EH (cell line): ENCODE data around the gene TMPRSS4.

Experiments
- DNase-seq: peaks from one replicate; pipeline ENCODE4 v3.0.0-alpha.2; 2015; ENCODE audit warnings: low read depth

TMPRSS4 gene

DNA sequence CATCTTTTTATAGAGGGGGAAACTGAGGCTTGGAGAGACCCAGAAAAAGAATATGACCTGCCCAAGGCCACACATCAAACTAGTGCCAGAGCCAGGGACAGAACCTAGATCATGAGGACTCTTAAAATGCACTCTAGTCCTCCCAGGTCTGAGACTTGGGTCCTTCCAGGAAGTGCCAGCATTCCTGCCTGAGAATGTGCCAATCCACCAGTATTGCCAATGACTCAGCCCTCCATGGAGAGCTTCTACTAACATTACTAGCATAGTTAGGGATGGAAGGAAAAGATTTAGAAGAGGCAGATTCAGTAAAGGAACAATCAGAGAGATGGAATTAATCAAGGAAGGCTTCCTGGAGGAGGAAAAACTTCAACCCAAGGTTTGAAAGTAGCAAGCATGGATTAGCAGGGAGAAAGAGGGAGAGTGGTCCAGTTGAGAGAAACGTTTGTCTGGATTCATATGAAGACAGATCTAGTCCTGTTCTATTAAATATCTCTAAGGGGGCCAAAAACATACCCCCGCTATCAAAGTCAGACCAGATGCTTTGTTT lies 30.0 kb downstream of the TMPRSS4 start:
- DNase-seq = peak; percentile 32

DNA sequence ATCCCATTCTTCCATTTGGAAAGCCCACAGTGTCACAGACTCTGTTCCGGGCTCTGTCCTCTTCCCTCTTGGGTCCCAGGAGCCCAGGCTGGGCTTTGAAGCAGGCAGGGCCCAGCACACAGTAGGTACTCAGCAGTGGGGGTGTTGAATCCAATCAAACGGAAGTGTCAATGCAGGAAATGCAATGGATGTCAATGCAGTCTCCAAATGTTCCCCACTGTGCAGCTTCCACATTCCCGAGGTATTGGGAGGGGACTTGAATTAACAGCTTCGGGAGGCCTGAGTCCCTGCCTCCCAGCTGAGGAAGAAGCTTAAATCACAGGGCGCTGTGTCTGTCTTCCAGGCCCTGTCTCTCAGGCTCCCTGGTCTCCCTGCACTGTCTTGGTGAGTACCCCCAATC lies 31.6 kb downstream of the TMPRSS4 start:
- DNase-seq = no peak

DNA sequence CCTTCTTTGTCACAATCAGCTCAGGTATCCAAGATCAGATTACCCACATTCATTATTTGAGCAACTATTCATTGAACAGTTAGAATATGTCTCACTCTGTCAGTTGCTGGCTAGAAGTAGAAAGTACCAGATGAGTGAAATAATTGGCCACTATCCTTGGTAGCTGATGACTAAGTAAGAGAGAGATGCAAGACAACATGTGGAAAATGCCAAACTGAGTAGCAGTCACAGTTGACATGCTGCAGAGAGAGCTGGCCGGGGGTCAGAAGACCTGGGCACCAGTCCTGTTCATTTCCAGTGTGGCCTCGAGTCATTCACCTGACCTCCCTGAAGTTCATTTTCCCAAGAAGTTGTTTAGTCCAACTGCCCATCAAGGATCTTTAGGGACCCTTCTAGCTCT lies 32.4 kb downstream of the TMPRSS4 start:
- DNase-seq = peak; percentile 24

DNA sequence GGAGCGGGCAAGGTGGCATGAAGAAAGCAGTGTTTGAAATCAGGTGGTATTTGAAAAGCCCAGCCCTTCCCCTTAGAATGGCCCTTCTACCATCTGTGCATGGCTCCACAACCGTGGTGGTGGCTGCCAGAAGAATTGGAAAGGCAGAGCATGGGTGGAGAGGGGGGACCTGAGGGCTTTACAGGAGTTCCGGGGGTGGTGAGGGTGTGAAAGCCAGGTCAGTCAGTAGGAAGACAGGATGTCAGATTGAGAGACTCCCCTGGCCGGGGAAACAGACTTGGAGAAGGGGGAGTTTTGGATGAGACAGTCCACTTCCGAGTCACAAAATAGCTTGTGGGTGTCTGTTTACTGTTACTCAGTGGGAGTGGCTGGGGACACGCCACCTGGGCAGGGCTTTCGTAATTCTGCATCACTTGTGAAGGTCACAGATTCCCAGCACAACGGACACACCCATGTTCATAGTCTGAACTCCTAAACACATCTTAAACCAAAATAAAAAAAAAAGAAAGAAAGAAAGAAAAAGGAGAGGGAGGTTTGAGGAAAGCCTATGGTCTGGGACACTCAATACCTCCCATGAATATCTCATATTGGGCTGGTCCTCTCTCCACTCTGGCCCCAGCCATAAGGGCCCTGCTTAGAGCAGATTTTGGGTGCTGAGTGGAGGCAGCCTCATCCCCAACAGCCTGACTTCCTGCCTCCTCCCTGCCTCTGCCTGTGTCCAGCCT lies 34.3 kb downstream of the TMPRSS4 start:
- DNase-seq = no peak

DNA sequence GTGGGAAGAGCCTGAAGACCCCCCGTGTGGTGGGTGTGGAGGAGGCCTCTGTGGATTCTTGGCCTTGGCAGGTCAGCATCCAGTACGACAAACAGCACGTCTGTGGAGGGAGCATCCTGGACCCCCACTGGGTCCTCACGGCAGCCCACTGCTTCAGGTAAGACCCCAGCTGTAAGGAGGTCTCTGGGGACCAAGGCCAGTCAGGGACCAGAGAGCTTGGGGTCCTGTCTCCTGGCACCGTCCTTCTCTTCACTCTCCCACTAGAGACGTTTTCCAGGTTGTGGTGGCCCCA lies 34.8 kb downstream of the TMPRSS4 start:
- DNase-seq = no peak

DNA sequence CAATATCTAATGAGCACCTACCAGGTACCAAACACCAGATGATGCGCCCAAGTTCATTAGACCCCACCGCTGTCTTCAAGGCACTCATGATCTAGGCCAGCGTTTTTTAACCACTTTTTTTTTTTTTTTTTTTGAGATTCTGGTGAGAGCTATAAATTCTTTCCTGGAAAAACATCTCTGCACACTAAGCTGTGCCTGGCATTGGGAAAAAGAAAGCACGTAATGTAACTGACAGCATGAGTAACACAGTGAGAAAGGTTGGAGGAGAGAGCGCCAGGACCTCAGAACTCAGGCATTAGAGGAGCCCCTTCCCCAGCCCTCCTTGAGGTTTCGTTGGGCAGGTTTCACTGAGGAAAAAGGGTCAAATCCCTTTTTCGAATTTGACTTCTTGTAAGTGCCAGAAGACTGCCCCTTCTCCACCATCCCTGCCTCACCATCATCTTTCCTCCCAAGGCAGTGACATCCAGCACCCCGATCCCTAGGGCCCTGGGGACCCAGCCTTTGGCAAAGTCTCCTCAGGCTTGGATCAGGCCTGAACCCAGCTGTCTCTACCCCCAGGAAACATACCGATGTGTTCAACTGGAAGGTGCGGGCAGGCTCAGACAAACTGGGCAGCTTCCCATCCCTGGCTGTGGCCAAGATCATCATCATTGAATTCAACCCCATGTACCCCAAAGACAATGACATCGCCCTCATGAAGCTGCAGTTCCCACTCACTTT lies 36.0 kb downstream of the TMPRSS4 start:
- no peak for DNase-seq

DNA sequence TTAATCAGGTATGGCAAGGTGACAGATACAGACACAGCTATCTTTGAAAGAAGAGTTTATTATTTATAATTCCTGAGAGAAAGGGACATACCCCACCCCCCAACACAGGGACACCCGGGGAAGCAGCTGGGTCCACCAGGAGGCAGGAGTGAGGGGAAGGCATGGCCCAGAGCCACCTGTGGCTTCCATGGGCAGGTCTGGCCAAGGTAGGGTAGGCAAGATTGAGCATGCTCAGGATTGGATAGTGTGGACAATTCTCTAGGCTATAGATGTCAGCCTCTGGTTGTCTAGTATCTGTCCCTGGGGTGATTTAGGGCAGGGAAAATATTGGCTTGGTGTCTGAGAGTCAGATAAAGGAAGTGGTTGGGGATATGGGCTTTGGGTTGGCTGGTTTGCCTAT lies 37.4 kb downstream of the TMPRSS4 start:
- no peak for DNase-seq

DNA sequence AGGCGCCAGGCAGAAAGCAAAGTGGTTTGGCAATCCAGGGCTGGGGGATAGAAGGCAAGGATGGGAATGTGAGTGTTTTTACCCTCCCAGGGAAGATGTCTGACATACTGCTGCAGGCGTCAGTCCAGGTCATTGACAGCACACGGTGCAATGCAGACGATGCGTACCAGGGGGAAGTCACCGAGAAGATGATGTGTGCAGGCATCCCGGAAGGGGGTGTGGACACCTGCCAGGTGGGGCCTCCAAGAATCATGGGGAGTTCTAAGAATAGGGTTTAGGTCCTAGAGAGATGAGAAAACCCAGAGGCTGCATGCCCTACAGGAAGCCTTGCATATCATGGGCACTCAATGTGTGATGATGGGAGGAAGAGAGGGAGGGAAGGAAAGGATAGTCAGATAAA lies 38.2 kb downstream of the TMPRSS4 start:
- DNase-seq = no peak

DNA sequence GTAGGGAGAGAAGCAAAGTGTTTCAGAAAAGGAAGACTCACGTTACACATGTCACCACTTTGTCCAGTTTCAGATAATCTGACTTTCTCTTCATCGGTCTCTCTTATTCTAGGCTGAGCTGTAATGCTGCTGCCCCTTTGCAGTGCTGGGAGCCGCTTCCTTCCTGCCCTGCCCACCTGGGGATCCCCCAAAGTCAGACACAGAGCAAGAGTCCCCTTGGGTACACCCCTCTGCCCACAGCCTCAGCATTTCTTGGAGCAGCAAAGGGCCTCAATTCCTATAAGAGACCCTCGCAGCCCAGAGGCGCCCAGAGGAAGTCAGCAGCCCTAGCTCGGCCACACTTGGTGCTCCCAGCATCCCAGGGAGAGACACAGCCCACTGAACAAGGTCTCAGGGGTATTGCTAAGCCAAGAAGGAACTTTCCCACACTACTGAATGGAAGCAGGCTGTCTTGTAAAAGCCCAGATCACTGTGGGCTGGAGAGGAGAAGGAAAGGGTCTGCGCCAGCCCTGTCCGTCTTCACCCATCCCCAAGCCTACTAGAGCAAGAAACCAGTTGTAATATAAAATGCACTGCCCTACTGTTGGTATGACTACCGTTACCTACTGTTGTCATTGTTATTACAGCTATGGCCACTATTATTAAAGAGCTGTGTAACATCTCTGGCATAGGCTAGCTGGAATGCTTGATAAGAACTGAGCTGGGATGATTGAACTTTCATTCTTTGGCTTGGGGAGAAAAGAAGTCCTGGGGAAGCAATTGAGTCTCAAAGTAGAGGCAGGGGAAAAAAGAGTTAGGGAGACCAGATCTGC lies 41.1 kb downstream of the TMPRSS4 start:
- no peak for DNase-seq

DNA sequence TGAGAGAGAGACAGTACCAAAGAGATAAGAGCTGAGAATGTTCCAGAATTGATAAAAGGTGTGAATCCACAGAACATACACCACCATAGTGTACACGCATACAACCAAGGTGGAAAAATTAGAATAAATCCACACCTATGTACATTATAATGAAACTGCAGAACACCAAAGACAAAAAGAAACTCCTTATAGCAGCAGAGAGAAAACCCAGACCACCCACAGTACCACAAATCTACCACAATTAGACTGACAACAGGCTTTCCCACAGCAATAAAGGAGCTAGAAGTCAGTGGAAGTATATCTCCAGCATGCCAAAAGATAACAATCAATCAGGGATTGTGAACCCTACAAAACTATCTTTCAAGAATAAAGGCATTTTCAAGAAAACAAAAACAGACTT lies 43.9 kb downstream of the TMPRSS4 start:
- DNase-seq = no peak

DNA sequence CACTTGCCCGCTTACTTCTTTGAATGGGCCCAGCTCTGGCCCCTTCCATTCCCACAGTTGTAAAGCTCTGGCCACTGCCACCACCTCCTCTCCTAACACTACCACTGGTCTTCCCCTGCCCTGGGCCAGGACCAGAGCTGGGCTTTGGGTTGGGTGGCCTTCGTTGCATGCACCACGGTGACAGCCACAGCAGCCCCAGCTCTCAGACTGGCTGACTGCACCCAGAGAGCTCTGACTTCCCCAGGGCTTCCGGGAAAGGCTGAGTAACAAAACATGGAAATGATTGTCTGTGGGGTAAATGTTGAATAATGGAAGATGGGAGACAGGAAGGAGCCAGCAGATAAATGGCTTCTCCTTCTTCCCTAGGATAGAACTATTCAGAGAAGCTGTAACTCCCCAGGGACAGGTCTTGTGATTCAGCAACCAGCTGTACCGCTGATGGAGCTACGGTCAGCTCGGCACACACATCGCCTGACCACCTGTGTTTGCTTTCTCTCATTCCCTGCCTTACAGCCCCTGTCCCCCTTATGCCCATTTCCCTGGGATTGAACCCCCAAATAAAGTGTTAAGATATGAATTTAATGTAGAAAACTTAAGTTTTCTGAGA lies 48.2 kb downstream of the TMPRSS4 start:
- DNase-seq = no peak

DNA sequence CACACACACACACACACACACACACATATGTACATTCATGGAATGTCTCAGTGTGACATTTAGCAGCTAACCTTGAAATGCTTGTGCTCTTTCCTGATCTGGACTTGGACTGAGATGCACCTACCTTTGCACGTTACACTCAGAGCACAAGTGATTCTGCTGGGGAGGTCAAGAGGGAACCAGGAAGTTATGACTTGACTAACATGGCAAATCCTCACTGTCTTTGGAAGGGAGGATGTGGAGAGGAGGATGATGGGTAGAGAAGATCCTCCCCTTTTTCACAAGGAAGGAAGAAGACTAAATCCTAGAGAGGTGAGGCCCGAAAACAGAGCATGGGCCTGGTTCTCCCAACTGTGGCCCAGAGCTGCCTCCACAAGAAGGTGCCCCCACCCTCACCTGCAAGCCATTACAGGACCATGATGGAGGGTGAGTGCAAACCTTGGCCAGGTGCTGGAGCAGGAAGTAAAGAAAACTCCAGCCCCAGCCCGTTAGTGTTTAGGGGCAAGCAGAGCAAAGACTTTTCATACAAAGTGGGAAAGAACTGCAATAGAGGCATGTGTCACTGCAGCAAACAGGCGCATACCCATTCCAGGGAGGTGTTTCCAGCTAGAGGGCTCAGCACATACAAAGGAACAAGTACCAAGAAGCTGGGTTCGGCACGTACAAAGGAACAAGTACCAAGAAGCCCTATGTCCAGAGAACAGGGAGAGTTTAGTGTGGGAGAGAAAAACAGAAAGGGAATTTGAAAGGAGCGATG lies 49.4 kb downstream of the TMPRSS4 start:
- no peak for DNase-seq

DNA sequence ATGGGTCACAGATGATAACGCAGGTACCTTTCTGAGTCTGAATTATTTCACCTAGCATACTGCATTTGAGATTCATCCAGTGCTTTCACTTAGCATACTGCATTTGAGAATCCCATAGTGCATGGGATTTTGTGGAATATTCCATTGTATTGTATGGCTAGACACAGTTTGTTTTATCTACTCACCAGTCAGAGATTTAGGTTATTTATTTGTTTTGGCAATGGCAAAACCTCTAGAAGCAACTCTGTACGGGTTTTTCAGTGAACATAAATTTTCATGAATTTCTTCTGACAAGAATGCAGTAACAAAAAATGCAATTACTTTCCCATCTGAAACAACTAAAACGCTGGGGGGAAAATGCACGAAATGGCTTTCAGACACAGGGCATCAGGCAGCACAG lies 51.4 kb downstream of the TMPRSS4 start:
- DNase-seq = peak; percentile 22

DNA sequence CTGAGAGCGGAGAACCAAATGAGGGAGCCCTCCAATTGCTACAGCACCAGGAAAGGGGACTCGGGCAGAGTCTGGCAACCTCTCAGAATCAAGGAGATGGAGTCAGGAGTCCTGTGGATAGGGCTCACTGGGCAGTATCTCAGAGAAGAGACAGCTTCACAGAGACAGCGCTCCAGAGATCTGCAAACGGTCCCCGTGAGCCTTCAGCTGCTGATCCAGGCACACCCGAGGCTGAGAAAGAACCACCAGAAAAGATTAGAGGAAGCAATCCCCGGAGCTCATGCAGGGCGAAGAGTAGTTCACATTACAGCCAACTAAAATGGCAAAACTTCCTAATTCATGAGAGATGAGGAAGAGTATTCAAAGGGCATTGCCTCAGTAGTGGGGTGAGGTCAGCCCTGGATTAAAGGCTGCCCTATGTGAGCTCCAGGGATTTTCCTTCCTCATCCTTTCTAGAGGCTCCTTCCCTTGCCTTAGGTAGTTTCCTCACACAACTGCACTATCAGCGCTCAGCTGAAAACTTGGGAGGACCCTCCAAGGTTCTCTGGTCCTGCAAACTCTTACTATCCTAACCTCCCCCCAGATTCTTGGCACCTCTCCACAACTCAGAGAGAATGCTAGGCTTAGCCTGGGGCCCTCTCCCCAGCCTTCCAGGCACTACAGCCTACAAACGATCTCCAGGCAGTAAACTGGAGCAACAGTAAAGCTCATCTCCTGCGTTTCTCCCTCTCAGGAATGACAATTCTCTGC lies 52.0 kb downstream of the TMPRSS4 start:
- DNase-seq = no peak

DNA sequence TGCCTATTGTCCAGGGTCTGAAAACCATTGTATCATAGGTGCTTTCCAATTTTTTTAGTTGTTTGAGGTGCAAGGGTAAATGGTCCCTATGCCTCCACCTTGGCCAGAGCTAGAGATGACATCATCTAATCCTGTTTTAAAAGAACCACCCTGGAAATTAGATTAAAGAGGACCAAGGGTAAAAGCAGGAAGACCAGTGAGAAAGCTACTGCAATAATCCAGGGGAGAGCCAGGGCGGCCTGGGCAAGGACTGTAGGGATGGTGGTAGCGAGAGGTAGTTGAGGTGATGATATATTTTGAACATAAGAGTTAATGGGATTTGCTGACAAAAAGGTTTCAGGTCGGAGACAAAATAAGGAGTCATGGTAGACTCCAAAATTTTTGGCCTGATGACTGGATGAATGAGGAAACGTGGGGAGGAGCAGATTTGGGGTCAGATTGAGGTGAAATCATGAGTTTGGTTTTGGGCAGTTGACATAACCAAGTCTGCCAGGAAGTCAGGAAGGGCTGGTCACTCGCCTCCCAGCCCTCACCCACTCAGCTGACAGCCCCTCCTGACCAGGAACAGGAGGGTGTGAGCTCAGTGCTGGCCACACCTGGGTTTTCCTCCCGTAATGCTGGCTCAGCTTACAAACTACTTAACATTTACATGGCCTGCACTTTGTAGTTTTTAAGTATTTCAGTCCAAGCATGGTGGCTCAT lies 52.7 kb downstream of the TMPRSS4 start:
- DNase-seq = no peak

DNA sequence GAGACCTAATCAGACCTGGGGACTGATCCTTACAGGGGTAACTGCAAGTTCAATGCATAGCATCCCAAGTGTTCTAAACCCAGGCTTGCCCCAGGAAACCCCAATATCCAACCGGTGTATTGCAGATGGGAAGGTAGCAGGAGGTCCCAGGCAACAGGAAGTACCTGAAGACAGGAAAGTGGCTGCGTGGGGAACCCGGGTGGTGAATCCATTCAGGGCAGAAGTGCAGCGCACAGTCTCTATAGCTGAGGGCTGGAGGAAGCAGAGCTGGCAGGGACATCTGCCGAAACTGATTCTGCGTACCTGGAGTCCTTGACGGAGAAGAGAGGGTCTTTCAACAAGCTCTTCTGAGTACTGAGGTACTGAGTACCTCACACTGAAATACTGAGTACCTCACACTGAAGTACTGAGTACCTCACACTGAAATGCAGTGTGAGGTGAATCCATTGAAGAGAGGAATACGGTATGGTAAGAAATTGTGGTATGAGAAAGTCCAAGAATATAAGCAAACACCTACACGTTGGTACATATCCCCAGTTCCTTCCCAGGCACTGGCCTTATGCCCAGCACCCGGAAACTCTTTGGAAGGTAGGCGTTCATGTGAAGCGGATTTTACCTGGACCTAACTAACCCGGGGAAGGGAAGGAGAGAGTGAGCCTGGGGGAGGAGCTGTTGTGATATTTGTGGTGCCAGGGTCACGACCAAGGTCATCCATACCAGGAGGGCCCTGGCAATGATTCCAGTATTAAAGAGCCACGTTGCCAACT lies 55.7 kb downstream of the TMPRSS4 start:
- no peak for DNase-seq

DNA sequence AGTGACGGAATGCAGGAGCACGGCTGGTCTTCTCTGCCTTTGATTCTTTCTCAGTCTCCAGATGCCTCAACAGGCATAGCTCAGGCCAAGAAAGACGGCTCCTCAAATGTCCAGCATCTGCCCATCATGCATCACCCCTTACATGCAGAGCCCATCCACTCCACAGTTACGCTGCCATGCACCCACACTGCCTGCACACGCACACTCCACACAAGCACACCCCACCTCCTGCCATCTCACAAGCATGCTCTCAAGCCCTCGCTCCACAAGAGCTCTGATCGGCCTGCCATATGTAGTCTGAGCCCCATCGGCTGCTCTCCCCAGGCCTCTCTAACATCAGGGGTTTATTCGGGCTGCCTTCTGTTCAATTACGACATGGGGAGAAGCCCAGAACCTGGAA lies 56.9 kb downstream of the TMPRSS4 start:
- no peak for DNase-seq

DNA sequence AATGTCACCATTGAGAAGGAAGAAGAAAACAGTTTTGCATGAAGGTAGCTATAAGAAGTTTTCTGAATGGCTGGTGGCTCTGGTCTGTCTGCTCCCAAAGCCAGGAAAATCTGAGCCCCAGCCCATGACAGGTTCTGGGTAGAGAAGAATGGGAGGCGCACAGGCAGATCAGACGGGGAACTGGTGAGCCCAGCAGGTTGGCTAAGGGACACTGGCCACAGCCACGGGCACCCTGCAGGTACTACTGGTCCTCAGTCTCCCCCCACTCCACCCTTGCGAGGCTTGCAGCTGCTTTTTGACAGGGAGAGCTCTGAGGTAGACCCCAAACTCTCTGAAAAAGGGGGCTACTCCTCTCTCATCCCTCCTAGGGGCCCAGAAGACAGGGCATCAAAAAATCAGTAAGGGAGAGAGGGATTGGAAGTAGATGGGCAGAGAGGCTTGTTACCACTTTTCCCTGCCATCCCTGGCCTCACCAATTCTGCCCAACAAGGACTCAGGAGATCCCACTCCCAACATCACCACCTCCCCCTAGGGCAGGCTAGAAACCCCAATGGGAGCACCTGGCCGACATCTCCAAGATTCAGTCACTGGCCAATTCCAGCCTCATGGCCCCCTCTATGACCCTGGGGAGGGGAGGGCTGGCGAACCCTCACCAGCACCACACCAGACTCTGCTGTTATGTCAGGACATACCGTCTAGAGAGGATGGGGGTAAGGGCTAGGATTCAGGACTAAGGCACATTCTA lies 58.3 kb downstream of the TMPRSS4 start:
- DNase-seq = no peak

DNA sequence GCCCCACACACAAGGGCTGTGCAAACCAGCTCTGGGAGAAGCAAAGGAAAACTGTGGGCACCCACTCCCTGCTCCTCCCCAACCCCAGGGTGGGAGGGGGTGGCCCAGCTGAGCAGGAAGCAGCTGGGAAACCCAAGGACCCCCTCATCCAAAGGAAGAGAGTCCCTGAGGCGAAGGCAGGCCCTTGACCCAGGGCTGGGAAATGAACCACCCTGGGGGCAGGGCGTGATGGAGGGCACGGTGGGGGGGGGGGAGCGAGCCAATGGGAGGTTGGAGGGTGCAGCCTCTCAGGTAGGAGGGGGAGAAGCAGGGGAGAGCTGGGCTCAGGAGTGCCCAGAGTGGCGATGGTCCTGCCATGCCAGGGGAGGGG lies 58.9 kb downstream of the TMPRSS4 start:
- DNase-seq = no peak
